Embryonic facial prominence (tissue), 1 donor: ENCODE data around the gene DLX6.

ENCODE experiments used
- DNase-seq: peaks from one replicate; pipeline ENCODE4 v3.0.0-alpha.2; 2016; ENCODE audit errors: extremely low spot score

The DLX6 gene

DNA sequence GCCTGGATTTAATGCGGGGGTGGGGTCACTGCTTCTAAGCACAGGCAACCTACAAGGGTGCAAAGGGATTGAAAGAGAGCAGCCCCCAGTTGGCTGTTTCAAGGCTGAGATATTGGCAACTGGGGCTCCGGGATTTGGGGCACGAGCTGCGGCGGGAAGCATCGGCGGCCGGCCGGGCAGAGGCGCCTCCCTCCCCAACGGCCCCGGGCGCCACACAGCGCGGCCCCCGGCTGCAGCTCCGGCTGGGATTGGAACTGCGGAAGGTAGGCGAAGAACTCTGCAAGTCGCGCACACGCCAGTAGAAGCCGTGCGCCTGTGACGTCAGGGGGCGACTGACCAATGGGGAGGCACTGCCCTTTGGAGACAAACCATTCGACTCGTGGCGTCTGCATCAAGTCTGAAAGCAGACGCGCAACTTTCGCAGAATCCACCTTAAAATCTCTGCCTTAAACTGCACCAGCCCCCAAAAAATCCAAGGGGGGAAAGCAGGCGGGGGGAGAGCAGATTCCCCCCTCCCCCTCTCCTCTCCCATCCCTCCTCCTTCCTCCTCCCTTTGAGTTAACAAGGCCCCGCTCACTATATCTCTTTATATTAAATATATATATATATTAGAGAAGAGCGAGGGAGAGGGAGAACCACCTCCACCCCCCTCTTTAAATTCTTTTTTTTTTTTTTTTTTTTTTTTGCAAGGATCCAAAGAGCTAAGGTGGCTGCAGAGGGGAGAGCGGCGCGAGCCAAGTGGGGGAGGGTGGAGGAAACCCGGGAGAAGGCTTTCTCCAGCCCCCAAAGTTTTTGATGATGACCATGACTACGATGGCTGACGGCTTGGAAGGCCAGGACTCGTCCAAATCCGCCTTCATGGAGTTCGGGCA, at the start of gene DLX6:
Gene DLX6 (plus strand): TSS at position 371 of the 872 bp plus-strand sequence. CDS start 425 bp downstream, at position 796.
- peak; percentile 81 for DNase-seq

DNA sequence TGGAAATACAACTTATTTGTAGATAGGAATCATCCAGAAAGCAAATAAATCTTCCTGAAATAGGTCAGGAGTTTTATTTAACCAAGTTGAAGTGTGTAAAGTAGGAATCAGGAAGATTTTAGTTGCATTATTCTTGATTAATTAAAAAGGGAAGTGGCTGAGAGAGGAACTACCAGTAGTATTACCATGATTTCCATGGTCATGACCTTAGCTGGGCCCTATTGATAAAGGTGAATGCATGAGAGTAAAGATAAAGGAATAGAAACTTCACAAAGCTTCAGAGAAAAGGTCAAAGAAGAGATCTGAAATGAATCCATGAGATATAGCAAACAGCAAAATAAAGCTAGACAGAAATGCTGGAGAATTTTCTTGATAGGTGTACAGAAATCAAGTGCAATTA, 46.2 kb upstream of the DLX6 start:
- no peak for DNase-seq

DNA sequence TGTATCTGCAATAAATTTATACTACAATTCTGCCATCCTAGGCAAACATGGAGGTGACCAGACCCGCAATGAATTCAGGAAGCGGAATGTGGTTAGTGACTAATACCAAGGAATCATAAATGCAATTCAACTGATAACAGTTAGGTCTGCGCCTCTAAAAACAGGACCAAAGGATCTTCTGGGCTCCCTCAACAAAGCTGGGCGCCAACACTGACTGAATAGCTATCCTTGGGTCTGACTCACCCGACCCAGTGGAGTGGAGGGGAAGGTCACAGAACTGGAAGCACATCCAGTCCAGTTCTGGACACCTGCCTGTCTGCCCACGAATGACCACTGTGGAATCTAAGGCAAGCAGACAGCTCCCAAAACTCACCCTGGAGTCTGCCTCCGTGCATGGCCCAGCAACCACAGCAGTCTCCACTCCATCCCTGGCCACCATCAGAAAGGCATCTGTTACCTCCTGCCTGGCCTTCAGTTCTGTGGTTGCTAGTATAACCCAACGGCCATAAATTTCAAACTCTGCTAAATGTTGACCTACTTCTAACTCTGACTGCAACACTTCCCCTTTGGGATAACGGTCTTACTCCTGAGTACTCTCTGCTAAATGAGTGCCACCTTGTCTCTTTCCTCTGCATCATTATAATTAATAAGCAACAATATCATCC, 43.0 kb upstream of the DLX6 start:
- no peak for DNase-seq

DNA sequence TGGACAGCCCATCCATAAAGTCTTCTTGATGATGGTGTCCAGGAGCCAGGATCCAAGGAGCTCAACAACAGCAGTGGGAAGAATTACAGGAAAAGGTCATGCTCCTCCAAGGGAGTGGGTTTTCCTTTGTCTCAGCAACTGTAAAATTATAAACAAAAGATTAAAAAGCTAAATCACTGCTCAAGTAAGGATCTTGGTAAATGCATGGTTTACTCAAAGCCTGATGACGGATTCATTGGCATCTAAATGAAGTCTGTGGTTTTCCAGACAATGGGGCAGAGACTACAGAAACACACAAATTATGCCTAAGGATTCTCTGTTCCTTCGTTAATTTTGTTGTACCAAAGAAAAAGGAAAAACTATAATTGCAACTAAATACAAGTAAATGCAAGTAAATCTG, 36.4 kb upstream of the DLX6 start:
- DNase-seq = no peak

DNA sequence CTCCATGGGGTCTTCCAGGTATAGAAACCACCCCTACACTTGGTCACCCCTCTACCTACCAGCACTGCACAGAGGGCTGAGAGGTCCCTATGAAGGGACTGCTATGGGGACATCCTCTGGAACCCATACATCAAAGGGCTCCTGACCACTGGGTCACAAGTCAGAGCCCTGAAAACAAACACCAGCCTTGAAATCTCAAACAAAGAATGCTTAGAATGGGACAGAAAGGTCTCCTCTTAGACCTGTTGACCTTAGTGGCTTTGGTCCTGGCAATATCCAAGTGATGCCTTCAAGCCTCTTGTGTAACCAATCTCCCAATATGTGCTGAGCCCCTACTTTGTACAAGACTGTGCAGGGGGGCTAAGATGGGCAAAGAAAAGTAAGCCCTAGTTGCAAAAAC, 34.6 kb upstream of the DLX6 start:
- DNase-seq = no peak

DNA sequence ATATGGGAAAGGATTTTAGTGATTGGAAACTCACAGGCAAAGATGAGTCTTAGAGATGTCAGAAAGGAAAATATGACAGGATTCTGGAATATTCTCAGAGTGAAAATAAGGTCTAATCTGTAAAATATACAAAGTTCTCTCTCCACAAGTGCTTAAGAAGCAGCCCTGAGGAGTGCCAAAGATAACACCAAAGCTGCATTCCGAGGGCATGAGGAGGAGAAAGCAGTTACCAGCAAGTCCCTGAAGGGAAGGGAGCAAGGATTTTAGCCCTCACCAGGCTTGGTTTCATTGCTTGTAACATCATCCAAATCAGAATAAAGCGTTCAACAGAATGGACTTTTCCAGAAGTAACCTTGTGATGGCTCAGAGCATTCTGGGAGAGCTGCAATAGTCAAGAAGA, 31.4 kb upstream of the DLX6 start:
- DNase-seq = no peak

DNA sequence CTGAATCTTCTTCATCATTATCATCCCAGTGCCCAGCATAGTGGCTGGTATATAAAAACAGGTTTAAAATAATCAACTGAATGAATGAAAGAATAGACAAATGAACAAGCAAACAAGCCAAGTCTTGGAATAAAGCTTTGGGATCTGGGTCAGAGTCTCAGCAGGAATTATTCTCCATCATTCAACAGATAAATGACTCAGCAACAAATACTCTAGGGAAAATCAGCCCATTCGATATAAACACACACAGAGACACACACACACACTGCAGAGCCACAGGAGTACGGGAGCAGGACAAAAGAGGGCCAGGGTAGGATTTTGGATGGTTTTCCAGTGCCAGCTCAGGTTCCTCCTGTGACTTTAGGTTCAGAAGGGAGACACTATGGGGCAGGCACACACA, 29.2 kb upstream of the DLX6 start:
- DNase-seq = no peak

DNA sequence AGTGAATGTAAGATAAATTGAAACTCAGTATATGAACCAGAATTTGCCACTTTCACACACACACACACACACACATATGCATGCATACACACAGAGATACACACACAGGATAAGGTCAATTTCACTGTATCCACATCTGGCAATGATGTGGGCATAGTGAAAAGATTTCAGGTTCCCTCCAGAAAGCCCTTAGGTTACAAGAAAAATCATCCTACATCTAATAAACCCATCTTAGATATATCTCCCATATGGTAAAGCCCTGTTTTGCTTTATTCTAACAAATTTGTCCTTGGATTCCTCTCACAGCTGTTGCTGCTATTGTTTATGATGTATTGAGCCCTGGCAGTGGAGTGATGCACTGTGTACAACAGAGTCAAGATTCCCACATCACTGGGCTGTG, 27.9 kb upstream of the DLX6 start:
- DNase-seq = no peak

DNA sequence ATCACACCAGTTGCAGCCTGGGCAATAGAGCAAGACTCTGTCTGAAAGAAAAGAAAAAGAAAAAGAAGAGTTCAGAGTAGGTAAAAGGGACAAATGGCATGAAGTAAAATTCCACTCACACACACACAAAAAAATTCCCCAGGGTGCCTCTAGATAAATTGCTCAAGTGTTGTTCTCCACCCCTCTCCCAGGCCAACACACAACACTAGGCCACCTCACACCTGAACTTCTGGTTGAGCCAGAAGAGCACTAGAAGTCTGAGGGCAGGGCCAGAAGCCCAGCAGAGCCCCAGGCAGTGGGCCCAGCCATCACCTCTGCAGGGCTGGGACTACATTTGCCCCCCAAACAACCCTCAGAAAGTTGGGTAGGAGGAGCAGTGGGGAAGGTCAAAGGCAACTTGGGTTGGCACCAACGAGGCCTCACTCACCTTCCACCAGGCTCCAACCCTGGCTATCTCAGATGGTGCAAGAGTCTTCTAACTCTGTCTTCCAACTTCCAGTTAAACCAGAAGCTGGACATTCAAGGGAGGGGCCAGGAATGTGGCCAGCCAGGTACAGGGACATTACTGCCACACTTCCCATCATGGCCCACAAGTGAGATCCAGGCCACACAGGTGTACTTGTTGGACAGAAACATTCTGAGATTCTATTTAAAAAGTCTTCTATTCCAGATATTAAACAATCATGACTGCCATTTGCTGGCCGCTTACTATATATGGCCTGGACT, 25.6 kb upstream of the DLX6 start:
- DNase-seq = no peak

DNA sequence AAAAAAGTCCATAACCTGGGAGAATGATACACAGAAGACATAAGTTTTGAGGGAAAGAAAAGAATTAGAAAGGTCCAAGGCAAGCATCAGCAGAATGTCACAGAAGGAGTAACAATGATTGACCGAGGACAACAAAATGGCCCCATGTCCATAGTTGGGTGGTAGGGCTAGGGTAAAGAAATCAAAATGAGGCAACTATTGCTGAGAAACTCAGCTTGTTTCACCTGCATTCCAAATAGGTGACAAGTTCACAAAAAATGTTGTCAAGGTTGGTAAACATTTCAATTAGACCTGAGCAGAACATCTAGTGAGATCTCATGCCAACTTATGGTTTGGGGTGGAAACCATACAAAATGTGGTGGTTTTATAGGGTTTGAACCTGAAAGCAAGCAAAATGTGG, 22.8 kb upstream of the DLX6 start:
- no peak for DNase-seq

DNA sequence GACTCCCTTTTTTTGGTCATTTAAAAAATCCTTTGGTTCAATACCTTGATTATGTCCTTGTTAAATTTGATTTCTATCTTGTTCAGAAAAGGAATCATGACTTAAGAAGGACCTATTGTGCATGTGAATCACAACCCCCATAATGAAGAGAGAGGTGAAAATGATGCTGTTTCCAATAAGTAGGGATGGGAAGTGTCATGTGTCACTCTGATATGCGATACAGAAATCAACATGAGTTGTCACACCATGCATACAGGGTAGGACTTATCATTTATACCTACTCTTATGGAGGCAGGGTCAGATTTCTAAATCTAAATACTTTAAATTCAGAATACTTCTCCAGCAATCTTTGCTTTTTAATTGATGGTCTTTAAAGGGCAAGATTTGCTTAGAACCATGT, 19.4 kb upstream of the DLX6 start:
- DNase-seq = no peak

DNA sequence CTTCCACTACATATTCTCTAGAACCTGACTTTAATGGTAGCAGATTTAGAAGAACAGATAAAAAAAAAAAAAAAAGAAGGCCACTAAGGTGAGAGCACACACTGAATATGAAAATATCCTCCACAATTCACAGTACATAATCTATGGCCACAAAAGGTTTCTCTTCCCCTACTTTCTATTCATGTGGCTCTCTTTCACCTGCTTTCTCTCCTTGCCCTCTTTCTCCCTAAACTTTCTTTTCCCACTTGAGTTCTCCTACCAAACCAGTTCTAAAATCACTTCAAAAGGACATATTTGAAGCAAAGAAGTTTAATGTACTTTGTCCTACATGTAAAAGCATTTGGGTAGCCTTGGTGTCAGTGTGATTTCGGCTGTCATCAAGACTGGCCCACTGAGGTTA, 18.5 kb upstream of the DLX6 start:
- DNase-seq = no peak

DNA sequence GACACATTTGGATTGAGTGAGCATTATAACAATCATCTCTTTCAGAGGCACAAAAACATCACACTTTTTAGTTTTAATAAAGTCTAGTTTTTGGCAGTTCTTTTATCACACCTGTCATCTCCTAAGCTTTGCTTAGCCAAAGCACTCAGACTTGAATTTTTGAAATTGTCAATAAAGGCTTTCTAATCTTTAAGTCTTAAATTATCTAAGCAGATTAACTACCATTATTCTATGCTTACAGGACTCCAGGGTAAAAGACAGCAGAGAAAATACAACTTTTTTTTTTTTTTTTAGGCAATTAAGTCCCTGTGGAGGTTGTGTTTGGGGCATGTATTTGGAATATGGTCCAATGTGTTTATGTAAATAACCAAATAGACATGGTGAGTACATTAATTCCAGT, 17.6 kb upstream of the DLX6 start:
- no peak for DNase-seq

DNA sequence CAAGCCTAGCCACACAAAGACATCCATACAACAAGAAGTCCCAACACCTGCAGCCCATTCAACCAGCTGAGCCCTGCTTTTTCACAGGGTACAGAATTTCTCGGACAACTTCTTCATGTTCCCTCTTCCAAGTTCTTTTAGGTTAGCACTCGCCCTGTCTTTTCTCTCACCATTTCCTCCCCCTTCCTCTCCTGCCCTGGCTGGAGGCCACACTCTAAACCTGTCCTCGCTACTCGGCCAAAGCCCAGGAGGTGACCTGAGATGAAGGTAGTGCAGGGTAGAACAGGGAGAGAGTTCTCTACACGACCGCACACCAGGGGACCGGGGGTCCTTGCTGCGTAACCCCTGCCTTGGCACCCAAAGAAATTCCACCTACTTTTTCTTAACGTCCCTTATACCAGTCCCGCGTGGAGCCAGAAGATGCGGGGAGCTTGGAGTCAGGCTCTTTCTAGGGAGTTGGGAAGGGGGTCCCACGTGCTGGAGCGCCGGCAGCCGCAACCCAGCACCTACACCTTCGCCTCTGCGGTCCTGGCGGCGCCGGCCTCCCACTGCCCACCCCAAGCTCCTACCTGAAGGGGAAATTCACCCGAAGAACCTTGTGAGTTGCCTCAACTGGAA, 16.0 kb upstream of the DLX6 start:
- no peak for DNase-seq

DNA sequence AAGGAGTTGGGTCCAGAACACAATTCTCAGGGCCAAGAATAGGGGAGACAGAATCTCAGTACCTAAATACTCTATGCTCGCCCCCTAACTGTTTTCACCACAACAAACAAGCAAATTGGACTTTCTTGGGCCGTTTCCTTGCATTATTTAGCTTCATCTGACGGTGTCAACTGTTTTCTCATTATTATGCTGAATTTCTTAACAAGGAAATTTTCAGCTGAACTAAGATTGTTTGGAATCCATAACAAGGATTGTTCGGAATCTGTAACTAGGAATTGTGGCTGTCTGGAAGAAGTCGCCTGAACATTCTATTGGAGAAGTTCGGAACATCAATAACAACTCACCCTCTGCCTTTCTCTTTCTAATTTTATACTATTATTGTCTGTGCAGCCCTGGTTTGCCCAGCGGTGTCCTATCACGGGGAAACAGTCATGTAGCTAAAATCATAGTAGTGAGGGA, 15.5 kb upstream of the DLX6 start:
- no peak for DNase-seq

DNA sequence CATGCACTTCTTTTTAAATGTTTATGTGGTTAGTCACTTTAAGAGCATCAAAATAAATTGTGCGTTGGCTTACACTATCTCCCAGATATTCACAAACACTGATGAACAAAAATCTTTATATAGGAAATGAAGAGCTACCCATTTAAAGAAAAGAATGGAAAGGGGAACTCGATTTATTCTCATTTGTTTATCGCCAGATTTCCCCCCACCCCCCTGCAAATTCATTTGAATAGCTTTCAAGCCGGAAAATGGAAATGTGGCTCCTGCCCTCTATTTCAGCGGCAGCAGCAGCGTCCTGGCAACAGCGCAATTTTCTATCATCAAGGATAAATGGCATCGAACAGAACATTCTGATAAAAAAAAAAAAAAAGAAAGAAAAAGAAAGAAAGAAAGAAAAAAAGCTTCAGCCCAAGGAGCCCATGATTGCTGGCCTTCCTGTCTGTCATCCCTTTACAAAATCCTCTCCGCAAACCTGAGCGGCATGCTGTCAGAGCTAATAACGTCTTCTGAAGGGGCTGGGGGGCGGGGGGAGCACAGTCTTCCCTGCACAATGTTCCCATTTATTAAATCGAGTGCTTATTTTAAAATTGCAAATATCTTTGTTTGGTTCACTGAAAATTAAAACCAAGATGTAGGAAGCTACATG, 13.7 kb upstream of the DLX6 start:
- DNase-seq = no peak

DNA sequence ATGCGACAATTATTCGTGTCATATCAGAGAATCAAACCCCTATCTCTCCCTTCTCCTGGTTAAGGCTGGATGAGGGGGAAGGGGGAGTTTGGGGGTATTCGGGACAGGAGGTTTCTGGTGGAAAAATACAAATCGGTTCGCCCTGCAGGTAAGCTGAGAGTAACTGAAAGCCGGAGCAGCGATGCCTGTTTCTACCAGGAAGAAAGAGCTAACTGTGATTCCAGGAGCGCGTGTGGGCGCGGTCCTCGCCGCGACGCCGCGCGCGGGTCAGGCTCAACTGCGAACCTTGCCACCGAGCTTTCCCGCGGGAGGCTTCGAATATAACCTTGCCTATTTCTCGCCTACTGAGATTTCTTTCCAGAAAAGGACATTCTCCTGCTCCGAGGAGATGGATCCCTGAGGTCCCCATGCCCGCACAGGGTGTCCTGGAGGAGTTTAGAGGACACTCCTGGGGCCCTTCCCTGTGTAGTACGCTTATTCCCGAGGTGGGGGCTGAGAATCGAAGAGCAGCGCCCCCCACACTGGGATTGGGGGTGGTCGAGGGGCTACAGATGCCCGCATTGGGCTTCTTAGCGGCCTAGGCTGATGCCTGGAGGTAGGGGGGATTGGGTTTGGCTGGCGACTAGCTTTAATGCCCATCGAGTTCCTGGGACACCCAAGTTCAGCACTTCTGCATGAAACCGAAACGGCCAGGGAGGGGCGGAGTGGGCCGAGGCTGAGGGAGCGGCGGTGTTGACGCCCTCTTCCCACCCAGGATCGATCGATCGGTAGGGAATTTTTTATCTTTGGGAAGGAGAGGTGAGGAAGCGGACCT, 13.0 kb upstream of the DLX6 start:
- DNase-seq = no peak

DNA sequence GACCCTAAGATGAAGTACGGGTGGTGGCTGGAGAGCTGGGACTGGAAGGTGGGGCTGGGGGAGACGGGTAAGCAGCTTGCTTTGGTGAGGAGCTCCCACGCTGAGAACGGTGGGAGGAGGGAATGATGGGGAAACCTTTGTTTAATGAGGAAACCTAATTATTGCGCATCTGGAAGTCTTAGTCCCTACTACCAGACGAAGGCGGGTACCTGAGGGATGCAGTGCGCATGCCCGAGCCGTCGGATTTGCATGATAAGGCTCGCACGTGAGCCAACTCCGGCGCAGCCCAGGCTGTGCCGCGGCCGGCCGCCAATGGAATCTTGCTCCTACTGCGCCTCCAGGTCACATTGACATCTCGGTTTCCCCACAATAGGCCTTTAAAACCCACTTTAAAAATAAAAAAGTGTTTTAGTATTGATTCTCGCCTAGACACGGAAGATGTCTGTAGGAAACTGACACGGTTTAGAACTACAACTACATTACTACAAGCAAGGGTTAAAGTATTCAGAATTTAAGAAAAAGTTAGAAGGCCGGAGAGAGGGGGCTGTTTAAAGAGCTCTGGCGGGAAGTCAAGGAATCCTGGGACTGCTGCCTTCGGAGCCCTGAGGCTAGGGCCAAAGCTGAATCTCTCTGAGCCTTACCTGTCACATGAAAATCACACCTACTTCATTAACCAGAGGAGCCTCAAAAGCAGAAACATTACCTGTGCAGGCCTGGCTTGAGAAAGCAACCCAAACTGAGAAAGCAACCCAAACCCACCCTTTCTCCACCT, 12.1 kb upstream of the DLX6 start:
- no peak for DNase-seq

DNA sequence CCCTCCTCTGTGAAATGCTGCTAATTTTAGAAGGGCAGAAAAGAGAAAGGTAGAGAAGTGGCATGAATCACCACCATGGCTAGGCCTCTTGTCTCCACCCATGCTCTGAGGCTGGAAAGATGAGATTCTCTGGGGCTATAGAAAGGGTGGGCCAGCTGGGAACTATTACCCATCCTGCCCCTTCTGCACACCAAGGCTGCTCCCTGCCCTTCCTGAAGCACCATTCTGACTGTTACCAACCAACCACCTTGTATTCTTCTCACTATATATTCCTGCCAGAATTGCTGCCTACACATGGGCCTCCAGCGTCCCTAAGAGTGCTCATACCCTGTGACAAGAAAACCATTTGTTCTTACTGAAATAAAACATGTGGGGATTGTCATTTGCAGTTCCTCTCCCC, 11.4 kb upstream of the DLX6 start:
- DNase-seq = no peak
